MCF 10A (cell line): ENCODE measurements around the gene ADCY4. TPM values are rescaled to one million over a fixed set of nuclear protein-coding genes. Genes with fewer than 3 reads are reported as not detected.

Experiments used
- BruUV-seq: library from RNA; stranded (reverse); fragments of 400-500 nt; replicated peaks from 2 replicates; lab custom pipeline; 2021; lab: Mats Ljungman, UMichigan
- CTCF ChIA-PET: fragments of 300-600 bp; sonication (Branson Sonifier 250); formaldehyde crosslinking; extraction: SDS; loops from one replicate; lab custom pipeline; 2021; ENCODE audit warnings: antibody characterized with exemption, inconsistent platforms; lab: Yijun Ruan, JAX
- POLR2A ChIA-PET: fragments of 300-600, 350-650 bp; sonication (Branson Sonifier 250); formaldehyde crosslinking; extraction: SDS; loops from one replicate; lab custom pipeline; 2020; ENCODE audit warnings: antibody characterized with exemption, inconsistent platforms; lab: Yijun Ruan, JAX
- DNase-seq: peaks from one replicate; pipeline ENCODE4 v3.0.0-alpha.2; 2018; ENCODE audit not compliant: unreplicated experiment
- H3K27ac Mint-ChIP-seq: one replicate; pipeline ENCODE4 v1.8.0; 2022; ENCODE audit warnings: mild to moderate bottlenecking, low read depth, mixed read lengths; ENCODE audit not compliant: unreplicated experiment
- H3K27me3 Mint-ChIP-seq: one replicate; pipeline ENCODE4 v1.8.0; 2022; ENCODE audit warnings: mixed read lengths; ENCODE audit not compliant: insufficient read depth, unreplicated experiment
- H3K36me3 Mint-ChIP-seq: one replicate; pipeline ENCODE4 v1.8.0; 2022; ENCODE audit warnings: mild to moderate bottlenecking, moderate library complexity, mixed read lengths; ENCODE audit not compliant: insufficient read depth, unreplicated experiment
- H3K4me1 Mint-ChIP-seq: one replicate; pipeline ENCODE4 v1.8.0; 2022; ENCODE audit warnings: mixed read lengths; ENCODE audit not compliant: insufficient read depth, unreplicated experiment
- H3K4me3 Mint-ChIP-seq: one replicate; pipeline ENCODE4 v1.8.0; 2022; ENCODE audit warnings: mild to moderate bottlenecking, moderate library complexity, mixed read lengths; ENCODE audit not compliant: unreplicated experiment
- H3K9me3 Mint-ChIP-seq: one replicate; pipeline ENCODE4 v1.8.0; 2022; ENCODE audit warnings: mixed read lengths; ENCODE audit not compliant: unreplicated experiment
- intact Hi-C: fragments of 100-400 bp; cut with micrococcal nuclease; formaldehyde crosslinking; loops from 2 replicates; pipeline ENCODE4 v1.14.1; 2022
- total RNA-seq: library from RNA; stranded (reverse); gene quantifications from 2 replicates; pipeline ENCODE4 v1.2.3, GENCODE V29; 2022
- TF ChIP-seq, protein P1 (sequence below): fragments of 200-600 bp; IDR thresholded peaks from one replicate; pipeline ENCODE4 v1.8.0; 2022; ENCODE audit warnings: antibody characterized with exemption, mild to moderate bottlenecking; ENCODE audit not compliant: unreplicated experiment

The ADCY4 gene
- total RNA-seq, 1 experiment from 2014 or later: not detected

GRCh38 chr14:24277606-24278321 lies 57.1 kb downstream of the ADCY4 start:
- DNase-seq: no peak
- intact Hi-C loops: no loop called here
- peak overlapping the region; percentile 47 for H3K27ac Mint-ChIP-seq
- H3K4me3 Mint-ChIP-seq: no peak overlapping the region
- POLR2A ChIA-PET: interaction anchor here (1.1 to 9.5 kb wide), 5 partner anchors 13 to 35 kb away, joined by 3 to 146 read pairs (median 4); partner anchors contain the start of gene TINF2
- peaks cover 46% of the 10 kb centered on the region for H3K4me1 Mint-ChIP-seq
- peaks cover 7% of the 10 kb centered on the region for H3K9me3 Mint-ChIP-seq
- peaks cover 7% of the 10 kb centered on the region for H3K36me3 Mint-ChIP-seq
- no TSS peak for BruUV-seq
- H3K27me3 Mint-ChIP-seq: no peaks in the 10 kb centered on the region
- CTCF ChIA-PET: interaction anchor here (0.6 to 32.3 kb wide), 6 partner anchors 21 to 1425 kb away, joined by 3 to 457 read pairs (median 4); partner anchors contain the start of genes CIDEB, DHRS1, LTB4R2 and NOP9
- TF ChIP-seq, protein P1, sequence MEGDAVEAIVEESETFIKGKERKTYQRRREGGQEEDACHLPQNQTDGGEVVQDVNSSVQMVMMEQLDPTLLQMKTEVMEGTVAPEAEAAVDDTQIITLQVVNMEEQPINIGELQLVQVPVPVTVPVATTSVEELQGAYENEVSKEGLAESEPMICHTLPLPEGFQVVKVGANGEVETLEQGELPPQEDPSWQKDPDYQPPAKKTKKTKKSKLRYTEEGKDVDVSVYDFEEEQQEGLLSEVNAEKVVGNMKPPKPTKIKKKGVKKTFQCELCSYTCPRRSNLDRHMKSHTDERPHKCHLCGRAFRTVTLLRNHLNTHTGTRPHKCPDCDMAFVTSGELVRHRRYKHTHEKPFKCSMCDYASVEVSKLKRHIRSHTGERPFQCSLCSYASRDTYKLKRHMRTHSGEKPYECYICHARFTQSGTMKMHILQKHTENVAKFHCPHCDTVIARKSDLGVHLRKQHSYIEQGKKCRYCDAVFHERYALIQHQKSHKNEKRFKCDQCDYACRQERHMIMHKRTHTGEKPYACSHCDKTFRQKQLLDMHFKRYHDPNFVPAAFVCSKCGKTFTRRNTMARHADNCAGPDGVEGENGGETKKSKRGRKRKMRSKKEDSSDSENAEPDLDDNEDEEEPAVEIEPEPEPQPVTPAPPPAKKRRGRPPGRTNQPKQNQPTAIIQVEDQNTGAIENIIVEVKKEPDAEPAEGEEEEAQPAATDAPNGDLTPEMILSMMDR: no peak

DNA sequence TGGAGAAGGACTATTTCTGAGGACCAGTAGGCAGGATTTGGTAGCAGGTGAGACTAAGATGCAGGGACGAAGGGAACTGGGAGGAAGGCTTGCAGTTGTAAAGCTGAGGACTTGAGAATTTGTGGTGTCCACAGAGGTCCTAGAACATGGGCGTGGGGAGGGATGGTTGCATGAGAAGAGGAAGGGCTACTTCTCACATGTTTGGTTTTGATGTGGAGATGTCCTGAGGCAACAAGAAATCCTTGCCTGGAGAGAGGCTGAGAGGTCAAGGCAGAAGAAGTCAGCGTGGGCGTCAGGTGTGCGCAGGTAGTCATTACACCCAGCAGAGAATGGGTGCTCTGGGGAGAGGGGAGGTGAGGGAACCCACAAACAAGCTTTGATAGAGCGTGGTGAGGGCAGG lies 57.8 kb downstream of the ADCY4 start:
- CTCF ChIA-PET: interaction anchor here (0.7 to 32.3 kb wide), 3 partner anchors 22 to 35 kb away, joined by 3 to 457 read pairs (median 392); partner anchors contain the start of genes DHRS1, NOP9 and TINF2
- no peak for DNase-seq
- H3K4me3 Mint-ChIP-seq: no peak overlapping the region
- H3K27me3 Mint-ChIP-seq: no peaks in the 10 kb centered on the region
- H3K9me3 Mint-ChIP-seq: peaks cover 7% of the 10 kb centered on the region
- TF ChIP-seq, protein P1: no peak
- POLR2A ChIA-PET: interaction anchor here (1.1 to 9.5 kb wide), 3 partner anchors 19 to 35 kb away, joined by 3 to 146 read pairs (median 4); partner anchors contain the start of gene TINF2
- intact Hi-C loops: no loop called here
- H3K36me3 Mint-ChIP-seq: peaks cover 12% of the 10 kb centered on the region
- peaks cover 53% of the 10 kb centered on the region for H3K4me1 Mint-ChIP-seq
- no peak overlapping the region for H3K27ac Mint-ChIP-seq
- BruUV-seq: no TSS peak

DNA sequence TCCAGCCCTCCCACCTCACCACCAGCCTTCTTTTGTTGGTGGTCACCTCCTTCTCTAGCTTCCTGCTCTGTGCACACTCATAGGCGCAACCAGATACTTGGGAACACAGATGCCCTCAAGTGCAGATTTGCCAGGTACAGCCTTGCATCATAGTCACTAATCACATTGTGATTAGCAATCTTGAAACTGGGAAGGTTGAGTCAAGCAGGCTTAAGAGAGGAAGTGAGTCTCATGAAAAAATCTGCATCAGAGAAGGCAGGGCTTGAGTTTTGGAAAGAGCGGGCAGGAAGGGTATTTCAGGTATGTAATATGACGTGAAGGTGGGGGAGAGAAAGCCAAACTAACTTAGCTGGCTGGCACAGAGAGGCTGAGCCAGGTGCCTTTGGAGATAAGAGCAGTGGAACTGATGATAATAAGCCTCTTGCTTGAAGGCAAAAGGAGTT lies 60.7 kb downstream of the ADCY4 start:
- peak overlapping the region; percentile 16 for H3K27ac Mint-ChIP-seq
- no TSS peak for BruUV-seq
- peak; percentile 95 for DNase-seq
- H3K4me3 Mint-ChIP-seq: peak overlapping the region; percentile 15
- intact Hi-C loops: no loop called here
- no peaks in the 10 kb centered on the region for H3K27me3 Mint-ChIP-seq
- TF ChIP-seq, protein P1: no peak
- H3K9me3 Mint-ChIP-seq: peaks cover 7% of the 10 kb centered on the region
- ChIA-PET POLR2A (interaction anchor here (0.6 to 9.5 kb wide), 33 partner anchors 9 to 1435 kb away, joined by 3 to 146 read pairs (median 4); partner anchors contain the start of genes AP1G2, C14orf119, CHMP4A and DCAF11), CTCF (interaction anchor here (0.6 to 32.3 kb wide), 18 partner anchors 9 to 169 kb away, joined by 3 to 457 read pairs (median 6); partner anchors contain the start of genes CIDEB, DHRS1, LTB4R2 and MDP1)
- H3K36me3 Mint-ChIP-seq: peaks cover 12% of the 10 kb centered on the region
- H3K4me1 Mint-ChIP-seq: peaks cover 42% of the 10 kb centered on the region
